IMR-90 (cell line): ENCODE data around the gene SLC34A2. TPM values are rescaled to one million over a fixed set of nuclear protein-coding genes. Genes with fewer than 3 reads are reported as not detected.

Source experiments
- ATAC-seq: fragments of 200-7000 bp; cut with Tn5 transposase; 2 replicates; pipeline ENCODE4 v1.9.1; 2020; ENCODE audit warnings: low read depth, mild to moderate bottlenecking, moderate library complexity
- BruUV-seq: library from RNA; stranded (reverse); fragments of 400-500 nt; replicated peaks from 2 replicates; lab custom pipeline; 2021; lab: Mats Ljungman, UMichigan
- CTCF ChIA-PET: fragments of 300-600 bp; formaldehyde crosslinking; extraction: SDS; loops from one replicate; lab custom pipeline; 2021; ENCODE audit warnings: antibody characterized with exemption; lab: Yijun Ruan, JAX
- POLR2A ChIA-PET: fragments of 300-600 bp; sonication (Branson Sonifier 250); formaldehyde crosslinking; loops from one replicate; lab custom pipeline; 2022; ENCODE audit warnings: antibody characterized with exemption; ENCODE audit not compliant: unreplicated experiment; lab: Charles Lee
- DNase-seq: peaks from one replicate; pipeline ENCODE4 v3.0.0; 2013
- H2AFZ ChIP-seq: replicated peaks from 2 replicates; pipeline ENCODE3; 2013; ENCODE audit warnings: low read length, mild to moderate bottlenecking; ENCODE audit not compliant: poor library complexity
- H2AK5ac ChIP-seq: 2 replicates; pipeline ENCODE4 v1.6.1; 2013; ENCODE audit warnings: low read depth, low read length, inconsistent platforms
- H2AK9ac ChIP-seq: replicated peaks from 2 replicates; pipeline ENCODE3; 2013; ENCODE audit warnings: mild to moderate bottlenecking, low read depth, low read length, moderate library complexity; ENCODE audit not compliant: poor library complexity
- H2BK120ac ChIP-seq: 2 replicates; pipeline ENCODE4 v1.6.1; 2013; ENCODE audit warnings: low read depth, low read length, inconsistent platforms
- H2BK15ac ChIP-seq: 3 replicates; pipeline ENCODE4 v1.6.1; 2013; ENCODE audit warnings: low read depth, low read length, inconsistent platforms
- H2BK20ac ChIP-seq: 2 replicates; pipeline ENCODE4 v1.6.1; 2013; ENCODE audit warnings: low read depth, mild to moderate bottlenecking, inconsistent platforms, low read length, moderate library complexity
- H2BK5ac ChIP-seq: 2 replicates; pipeline ENCODE4 v1.6.1; 2013; ENCODE audit warnings: mild to moderate bottlenecking, low read depth, low read length, inconsistent platforms; ENCODE audit not compliant: poor library complexity, severe bottlenecking
- H3K14ac ChIP-seq: replicated peaks from 2 replicates; pipeline ENCODE4 v1.6.1; 2013; ENCODE audit warnings: low read depth, low read length, inconsistent platforms
- H3K18ac ChIP-seq: 2 replicates; pipeline ENCODE4 v1.6.1; 2013; ENCODE audit warnings: low read depth, low read length, control low read depth
- H3K23ac ChIP-seq: 2 replicates; pipeline ENCODE4 v1.6.1; 2013; ENCODE audit warnings: low read depth, low read length, inconsistent platforms
- H3K27ac ChIP-seq: 2 replicates; pipeline ENCODE4 v1.5.1; 2013; ENCODE audit warnings: mild to moderate bottlenecking, control low read depth, low read length; ENCODE audit not compliant: insufficient read depth
- H3K27me3 ChIP-seq: 2 replicates; pipeline ENCODE4 v1.6.1; 2013; ENCODE audit warnings: low read length; ENCODE audit not compliant: control insufficient read depth, insufficient read depth
- H3K36me3 ChIP-seq: 2 replicates; pipeline ENCODE4 v1.6.1; 2013; ENCODE audit warnings: low read length, mixed read lengths; ENCODE audit not compliant: control insufficient read depth, insufficient read depth
- H3K4ac ChIP-seq: 2 replicates; pipeline ENCODE4 v1.6.1; 2013; ENCODE audit warnings: low read depth, low read length, inconsistent platforms
- H3K4me1 ChIP-seq: 2 replicates; pipeline ENCODE4 v1.6.1; 2013; ENCODE audit warnings: low read length, mixed read lengths; ENCODE audit not compliant: control insufficient read depth, insufficient read depth
- H3K4me2 ChIP-seq: 2 replicates; pipeline ENCODE4 v1.6.1; 2013; ENCODE audit warnings: low read depth, mild to moderate bottlenecking, control low read depth, low read length, moderate library complexity
- H3K4me3 ChIP-seq: 2 replicates; pipeline ENCODE4 v1.5.1; 2013; ENCODE audit warnings: low read depth, mild to moderate bottlenecking, control low read depth, low read length, moderate library complexity; ENCODE audit not compliant: insufficient read depth
- H3K56ac ChIP-seq: 2 replicates; pipeline ENCODE4 v1.6.1; 2013; ENCODE audit warnings: low read length, inconsistent platforms; ENCODE audit not compliant: insufficient read depth; ENCODE audit errors: extremely low read depth
- H3K79me1 ChIP-seq, 2 experiments: 2 replicates each; pipeline ENCODE4 v1.6.1; 2013; ENCODE audit warnings: low read length in 2 of 2, inconsistent platforms in 1 of 2, low read depth in 1 of 2
- H3K9ac ChIP-seq: 2 replicates; pipeline ENCODE4 v1.6.1; 2013; ENCODE audit warnings: low read depth, low read length, control low read depth
- H3K9me1 ChIP-seq: 2 replicates; pipeline ENCODE4 v1.6.1; 2013; ENCODE audit warnings: low read length, inconsistent platforms; ENCODE audit not compliant: insufficient read depth
- H3K9me3 ChIP-seq: 2 replicates; pipeline ENCODE4 v1.6.1; 2013; ENCODE audit warnings: low read length; ENCODE audit not compliant: control insufficient read depth, insufficient read depth
- H4K20me1 ChIP-seq: 2 replicates; pipeline ENCODE4 v1.6.1; 2013; ENCODE audit warnings: low read length, inconsistent platforms; ENCODE audit not compliant: insufficient read depth
- H4K5ac ChIP-seq: 2 replicates; pipeline ENCODE4 v1.6.1; 2013; ENCODE audit warnings: mild to moderate bottlenecking, low read depth, low read length, control low read depth
- H4K8ac ChIP-seq, 2 experiments: 2 replicates each; pipeline ENCODE4 v1.6.1; 2013; ENCODE audit warnings: low read depth in 2 of 2, low read length in 2 of 2, control low read depth in 1 of 2, inconsistent platforms in 1 of 2
- H4K91ac ChIP-seq: 2 replicates; pipeline ENCODE4 v1.6.1; 2013; ENCODE audit warnings: low read depth, low read length, inconsistent platforms; ENCODE audit not compliant: insufficient read depth
- BHLHE40 ChIP-seq: fragments of 150-350 bp; IDR thresholded peaks from 2 replicates; pipeline ENCODE4 v1.6.1; 2016; ENCODE audit warnings: mild to moderate bottlenecking, low read depth, low read length
- CEBPB ChIP-seq: IDR thresholded peaks from 2 replicates; pipeline ENCODE4 v1.6.1; 2012; ENCODE audit warnings: low read depth, low read length, improper control_type of control experiment
- CHD1 ChIP-seq: IDR thresholded peaks from 2 replicates; pipeline ENCODE4 v1.6.1; 2012; ENCODE audit warnings: low read depth, low read length, improper control_type of control experiment
- FOS ChIP-seq: fragments of 150-350 bp; IDR thresholded peaks from 2 replicates; pipeline ENCODE4 v1.6.1; 2016; ENCODE audit warnings: low read depth, low read length
- MAFK ChIP-seq: IDR thresholded peaks from 2 replicates; pipeline ENCODE4 v1.6.1; 2012; ENCODE audit warnings: low read depth, low read length, improper control_type of control experiment
- MAZ ChIP-seq: IDR thresholded peaks from 2 replicates; pipeline ENCODE4 v1.6.1; 2012; ENCODE audit warnings: low read depth, mild to moderate bottlenecking, low read length, improper control_type of control experiment, moderate library complexity, borderline replicate concordance
- MXI1 ChIP-seq: IDR thresholded peaks from 2 replicates; pipeline ENCODE4 v1.6.1; 2012; ENCODE audit warnings: low read depth, mild to moderate bottlenecking, low read length, moderate library complexity, borderline replicate concordance
- NFE2L2 ChIP-seq: fragments of 150-350 bp; IDR thresholded peaks from 2 replicates; pipeline ENCODE4 v1.6.1; 2016; ENCODE audit warnings: low read depth, mild to moderate bottlenecking, low read length
- POLR2A ChIP-seq: IDR thresholded peaks from 2 replicates; pipeline ENCODE4 v1.6.1; 2012; ENCODE audit warnings: mild to moderate bottlenecking, low read depth, low read length
- RAD21 ChIP-seq: IDR thresholded peaks from 2 replicates; pipeline ENCODE4 v1.6.1; 2012; ENCODE audit warnings: low read length, improper control_type of control experiment
- RCOR1 ChIP-seq: IDR thresholded peaks from 2 replicates; pipeline ENCODE4 v1.6.1; 2012; ENCODE audit warnings: mild to moderate bottlenecking, low read length, improper control_type of control experiment; ENCODE audit not compliant: insufficient replicate concordance
- RFX5 ChIP-seq: IDR thresholded peaks from 2 replicates; pipeline ENCODE4 v1.8.0; 2012; ENCODE audit warnings: low read depth, mild to moderate bottlenecking, low read length, moderate library complexity
- SMC3 ChIP-seq: fragments of 150-350 bp; IDR thresholded peaks from 2 replicates; pipeline ENCODE4 v1.6.1; 2016; ENCODE audit warnings: low read depth, mild to moderate bottlenecking, antibody characterized with exemption, low read length, moderate library complexity
- WGBS, 2 experiments: methylation state at CpG; one replicate each; pipeline versions ENCODE4 v1.1.5 to v1.1.7; 2013; ENCODE audit warnings: missing lambda C conversion rate in 2 of 2; ENCODE audit not compliant: insufficient read length in 1 of 2; ENCODE audit errors: extremely low coverage in 2 of 2; 5-methylcytosine and 5-hydroxymethylcytosine counted together
- dilution Hi-C: fragments of 300-500 bp; cut with HindIII; formaldehyde crosslinking; loops from one replicate; pipeline ENCODE4 v1.14.3; 2018; ENCODE audit warnings: low sequenced_read_pairs; ENCODE audit not compliant: unreplicated experiment
- in situ Hi-C: fragments of 300-500 bp; cut with MboI; formaldehyde crosslinking; loops from 3 replicates; pipeline ENCODE4 v1.14.3; 2019; ENCODE audit warnings: low sequenced_read_pairs, inconsistent platforms, mixed read lengths
- intact Hi-C: fragments of 100-400 bp; cut with micrococcal nuclease; formaldehyde crosslinking; loops from 2 replicates; pipeline ENCODE4 v1.10.0; 2022
- polyA plus RNA-seq, 3 experiments: library from polyadenylated mRNA; depleted of rRNA; stranded (reverse); fragments of >200 nt; gene quantifications; 2 replicates each; pipeline ENCODE4 v1.2.3, GENCODE V29; 2012; ENCODE audit warnings: low replicate concordance in 1 of 3
- total RNA-seq: library from RNA; depleted of rRNA; stranded (reverse); fragments of >200 nt; gene quantifications from 2 replicates; pipeline ENCODE4 v1.2.3, GENCODE V29; 2012
- TF ChIP-seq, protein P1 (sequence below): fragments of 150-350 bp; IDR thresholded peaks from 2 replicates; pipeline ENCODE4 v1.6.1; 2016; ENCODE audit warnings: low read depth, mild to moderate bottlenecking, low read length, moderate library complexity, borderline replicate concordance
- TF ChIP-seq, protein P2 (sequence below): fragments of 150-350 bp; IDR thresholded peaks from 2 replicates; pipeline ENCODE4 v1.6.1; 2017; ENCODE audit warnings: mild to moderate bottlenecking, antibody characterized with exemption, low read length, low read depth
- TF ChIP-seq, protein P3 (sequence below): conservative IDR thresholded peaks from 2 replicates; pipeline ENCODE4 v1.5.1; 2012; ENCODE audit warnings: mild to moderate bottlenecking, low read depth, low read length, improper control_type of control experiment

Gene SLC34A2
- total and polyA plus RNA-seq, 2 of the 4 experiments (the other 2 are of a cell fraction), result not detected

DNA sequence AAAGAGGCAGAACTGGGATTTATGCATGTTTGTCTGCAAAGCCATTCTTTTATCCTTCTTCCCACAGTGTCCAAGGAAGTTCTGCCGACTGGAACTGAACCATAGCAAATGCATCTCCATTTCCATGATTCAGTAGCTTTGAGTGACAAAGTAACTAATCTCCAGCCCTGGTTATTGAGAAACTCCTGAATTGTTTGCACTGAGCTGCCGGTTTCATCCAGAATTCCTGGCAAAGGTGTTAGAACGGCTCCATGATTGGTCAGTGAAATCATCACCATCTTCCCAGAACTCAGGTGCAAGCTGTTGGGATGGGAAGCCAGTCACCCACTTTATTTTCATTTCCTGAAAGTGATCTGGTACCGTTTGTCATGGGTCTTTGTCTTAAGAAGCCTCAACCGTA lies 47.0 kb upstream of the SLC34A2 start:
- DNase-seq, result no peak
- Histone ChIP-seq H3K56ac (no peak overlapping the region), H3K9me1 (no peaks in the 10 kb centered on the region), H3K4me1 (no peaks in the 10 kb centered on the region), H2BK20ac (no peak overlapping the region), H4K5ac (no peak overlapping the region), H3K18ac (no peak overlapping the region), H2BK120ac (no peak overlapping the region), H3K23ac (no peak overlapping the region), H3K79me1 (no peaks in the 10 kb centered on the region), H3K4ac (no peak overlapping the region), H3K27me3 (no peaks in the 10 kb centered on the region), H2AFZ (no peak overlapping the region), H4K91ac (no peak overlapping the region), H2AK9ac (no peak overlapping the region), H3K4me2 (no peak overlapping the region), H3K9ac (no peak overlapping the region), H4K20me1 (no peaks in the 10 kb centered on the region), H3K4me3 (no peak overlapping the region), H3K9me3 (no peaks in the 10 kb centered on the region), H3K27ac (no peak overlapping the region), H3K36me3 (no peaks in the 10 kb centered on the region), H4K8ac (no peak overlapping the region), H2BK15ac (no peak overlapping the region), H3K14ac (no peak overlapping the region), H2BK5ac (no peak overlapping the region), H2AK5ac (no peak overlapping the region)
- in situ Hi-C loops, result no loop called here
- WGBS, 2 experiments, result no CpG with 5 or more reads among the region's 5 CpGs
- ATAC-seq, result no peak
- CTCF ChIA-PET, result interaction anchor here (0.6 kb wide), 2 partner anchors 42 to 67 kb away, joined by 3 to 8 read pairs; no protein-coding TSS in a partner anchor
- BruUV-seq, result no TSS peak
- intact Hi-C loops, result no loop called here
- dilution Hi-C loops, result no loop called here
- TF ChIP-seq MAZ (no peak), BHLHE40 (no peak), CHD1 (no peak), NFE2L2 (no peak), MXI1 (no peak), MAFK (no peak), RFX5 (no peak), SMC3 (no peak), RCOR1 (no peak), POLR2A (no peak), RAD21 (no peak), FOS (no peak), CEBPB (no peak)
- TF ChIP-seq, protein P1, sequence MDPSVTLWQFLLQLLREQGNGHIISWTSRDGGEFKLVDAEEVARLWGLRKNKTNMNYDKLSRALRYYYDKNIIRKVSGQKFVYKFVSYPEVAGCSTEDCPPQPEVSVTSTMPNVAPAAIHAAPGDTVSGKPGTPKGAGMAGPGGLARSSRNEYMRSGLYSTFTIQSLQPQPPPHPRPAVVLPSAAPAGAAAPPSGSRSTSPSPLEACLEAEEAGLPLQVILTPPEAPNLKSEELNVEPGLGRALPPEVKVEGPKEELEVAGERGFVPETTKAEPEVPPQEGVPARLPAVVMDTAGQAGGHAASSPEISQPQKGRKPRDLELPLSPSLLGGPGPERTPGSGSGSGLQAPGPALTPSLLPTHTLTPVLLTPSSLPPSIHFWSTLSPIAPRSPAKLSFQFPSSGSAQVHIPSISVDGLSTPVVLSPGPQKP, result no peak
- TF ChIP-seq, protein P2, sequence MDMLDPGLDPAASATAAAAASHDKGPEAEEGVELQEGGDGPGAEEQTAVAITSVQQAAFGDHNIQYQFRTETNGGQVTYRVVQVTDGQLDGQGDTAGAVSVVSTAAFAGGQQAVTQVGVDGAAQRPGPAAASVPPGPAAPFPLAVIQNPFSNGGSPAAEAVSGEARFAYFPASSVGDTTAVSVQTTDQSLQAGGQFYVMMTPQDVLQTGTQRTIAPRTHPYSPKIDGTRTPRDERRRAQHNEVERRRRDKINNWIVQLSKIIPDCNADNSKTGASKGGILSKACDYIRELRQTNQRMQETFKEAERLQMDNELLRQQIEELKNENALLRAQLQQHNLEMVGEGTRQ, result no peak
- TF ChIP-seq, protein P3, sequence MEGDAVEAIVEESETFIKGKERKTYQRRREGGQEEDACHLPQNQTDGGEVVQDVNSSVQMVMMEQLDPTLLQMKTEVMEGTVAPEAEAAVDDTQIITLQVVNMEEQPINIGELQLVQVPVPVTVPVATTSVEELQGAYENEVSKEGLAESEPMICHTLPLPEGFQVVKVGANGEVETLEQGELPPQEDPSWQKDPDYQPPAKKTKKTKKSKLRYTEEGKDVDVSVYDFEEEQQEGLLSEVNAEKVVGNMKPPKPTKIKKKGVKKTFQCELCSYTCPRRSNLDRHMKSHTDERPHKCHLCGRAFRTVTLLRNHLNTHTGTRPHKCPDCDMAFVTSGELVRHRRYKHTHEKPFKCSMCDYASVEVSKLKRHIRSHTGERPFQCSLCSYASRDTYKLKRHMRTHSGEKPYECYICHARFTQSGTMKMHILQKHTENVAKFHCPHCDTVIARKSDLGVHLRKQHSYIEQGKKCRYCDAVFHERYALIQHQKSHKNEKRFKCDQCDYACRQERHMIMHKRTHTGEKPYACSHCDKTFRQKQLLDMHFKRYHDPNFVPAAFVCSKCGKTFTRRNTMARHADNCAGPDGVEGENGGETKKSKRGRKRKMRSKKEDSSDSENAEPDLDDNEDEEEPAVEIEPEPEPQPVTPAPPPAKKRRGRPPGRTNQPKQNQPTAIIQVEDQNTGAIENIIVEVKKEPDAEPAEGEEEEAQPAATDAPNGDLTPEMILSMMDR, result no peak
- POLR2A ChIA-PET, result no interaction called here
